Renal cortex interstitium (tissue), 15 donors: Measurements from ENCODE around the gene UGT2A2. TPM values are rescaled to one million over a fixed set of nuclear protein-coding genes. Genes with fewer than 3 reads are reported as not detected.
"Not testable (repeated sequence)": the region's sequence is repeated elsewhere in the genome, so short reads cannot be mapped to it uniquely, and the experiment has no call there.

Experiments
- DNase-seq, 11 donors: peaks; one replicate each; pipeline ENCODE4 v3.0.0-alpha.2; 2013; ENCODE audit warnings: low read depth in 9 of 11, low spot score in 4 of 11; ENCODE audit errors: extremely low read depth in 1 of 11
- long read RNA-seq, 16 experiments: transcript quantifications; one replicate each; lab custom pipeline, GENCODE V29; 2026
- polyA plus RNA-seq, 3 donors: library from polyadenylated mRNA; unstranded; fragments of 120-200 nt; gene quantifications; one replicate each; pipeline ENCODE4 v1.2.1, GENCODE V29; 2013; ENCODE audit not compliant: insufficient read length in 3 of 3

The UGT2A2 gene
- not detected for polyA plus RNA-seq
- long read RNA-seq, donor 1, result 0 reads
- long read RNA-seq, donor 2, result 0 reads
- long read RNA-seq, donor 3, partial matches to known transcripts, result 14 of 14 reads
- long read RNA-seq, donor 3, other reads (novel, unspliced or antisense), result 0 of 14 reads
- long read RNA-seq, donor 4, result 0 reads
- long read RNA-seq, donor 5, result 0 reads
- long read RNA-seq, donor 6, partial matches to known transcripts, result 16 of 16 reads
- long read RNA-seq, donor 6, other reads (novel, unspliced or antisense), result 0 of 16 reads
- long read RNA-seq, donor 7, result 0 reads
- long read RNA-seq, donor 8, result 0 reads
- long read RNA-seq, donor 9, result 0 reads
- long read RNA-seq, donor 10, result 0 reads
- long read RNA-seq, donor 11, partial matches to known transcripts, result 15 of 15 reads
- long read RNA-seq, donor 11, other reads (novel, unspliced or antisense), result 0 of 15 reads
- long read RNA-seq, donor 12, result 0 reads
- long read RNA-seq, donor 13, result 0 reads
- long read RNA-seq, donor 14, result 0 reads
- long read RNA-seq, donor 15, result 0 reads
- long read RNA-seq, donor 16, result 0 reads

- DNase-seq, result no peak
Measured at GRCh38 chr4:69639542-69639941, at the start of gene UGT2A2. TSS of gene UGT2A2 (minus strand) at chr4:69639642. CDS start at chr4:69639640, 2 bp downstream.

- no peak for DNase-seq
Measured at GRCh38 chr4:69684804-69685203, 45.4 kb upstream of the UGT2A2 start.

GRCh38 chr4:69668680-69669079, 29.2 kb upstream of the UGT2A2 start:
- no peak for DNase-seq

- DNase-seq, result not testable (repeated sequence)
Measured at GRCh38 chr4:69664009-69664408, 24.6 kb upstream of the UGT2A2 start.

- DNase-seq, result not testable (repeated sequence)
Measured at GRCh38 chr4:69661130-69661803, 21.8 kb upstream of the UGT2A2 start.

- DNase-seq, result no peak
Measured at GRCh38 chr4:69658133-69658532, 18.7 kb upstream of the UGT2A2 start.

- no peak for DNase-seq
Measured at GRCh38 chr4:69656653-69657158, 17.3 kb upstream of the UGT2A2 start.

- DNase-seq, result no peak
Measured at GRCh38 chr4:69653147-69653546, 13.7 kb upstream of the UGT2A2 start, which contains the start of gene UGT2A1. TSS of gene UGT2A1 (minus strand) at chr4:69653247. CDS start at chr4:69647644, 5,603 bp downstream.

GRCh38 chr4:69650872-69651271, 11.4 kb upstream of the UGT2A2 start:
- no peak for DNase-seq

GRCh38 chr4:69649629-69650028, 10.2 kb upstream of the UGT2A2 start:
- no peak for DNase-seq

GRCh38 chr4:69649207-69649606, 9.8 kb upstream of the UGT2A2 start:
- DNase-seq, result no peak

- DNase-seq, result no peak
Measured at GRCh38 chr4:69642961-69643360, 3.5 kb upstream of the UGT2A2 start.

- DNase-seq, result no peak
Measured at GRCh38 chr4:69640289-69640688, 847 bp upstream of the UGT2A2 start.

- DNase-seq, result peak in 10 of 11 donors; percentile 5 to 67 (median 14)
Measured at GRCh38 chr4:69617083-69617694, 22.3 kb downstream of the UGT2A2 start.

GRCh38 chr4:69610484-69610883, 29.0 kb downstream of the UGT2A2 start:
- DNase-seq, result no peak

GRCh38 chr4:69601065-69601464, 38.4 kb downstream of the UGT2A2 start:
- DNase-seq, result no peak

GRCh38 chr4:69600013-69600412, 39.4 kb downstream of the UGT2A2 start:
- no peak for DNase-seq

- DNase-seq, result no peak
Measured at GRCh38 chr4:69594382-69594781, 45.1 kb downstream of the UGT2A2 start.

GRCh38 chr4:69591364-69591763, 48.1 kb downstream of the UGT2A2 start:
- DNase-seq, result no peak
